Fibroblast of mammary gland (primary cell): ENCODE results near the gene HPSE2.

Experiments
- DNase-seq: peaks from one replicate; pipeline ENCODE4 v3.0.0-alpha.2; 2010; ENCODE audit warnings: low read depth
- H3K4me3 ChIP-seq: 2 replicates; pipeline ENCODE4 v1.5.1; 2011; ENCODE audit warnings: low read depth, mild to moderate bottlenecking, low read length, moderate library complexity; ENCODE audit not compliant: control insufficient read depth
- TF ChIP-seq, protein P1 (sequence below): conservative IDR thresholded peaks from 2 replicates; pipeline ENCODE4 v1.5.1; 2011; ENCODE audit warnings: low read depth, low read length, inconsistent platforms; ENCODE audit not compliant: control insufficient read depth, insufficient read depth

The HPSE2 gene

DNA sequence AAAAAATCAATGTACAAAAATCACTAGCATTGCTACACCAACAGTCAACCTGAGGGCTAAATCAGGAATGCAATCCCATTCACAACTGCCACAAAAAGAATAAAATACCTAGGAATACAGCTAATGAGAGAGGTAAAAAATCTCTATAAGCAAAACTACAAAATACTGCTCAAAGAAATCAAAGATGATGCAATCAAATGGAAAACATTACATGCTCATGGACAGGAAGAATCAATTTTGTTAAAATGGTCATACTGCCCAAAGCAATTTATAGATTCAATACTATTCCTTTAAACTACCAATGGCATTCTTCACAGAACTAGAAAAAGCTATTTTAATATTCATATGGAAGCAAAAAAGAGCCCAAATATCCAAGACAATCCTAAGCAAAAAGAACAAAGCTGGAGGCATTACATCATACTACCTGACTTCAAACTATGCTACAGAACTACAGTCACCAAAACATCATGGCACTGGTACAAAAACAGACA is 116.3 kb downstream of the HPSE2 start:
- TF ChIP-seq, protein P1, sequence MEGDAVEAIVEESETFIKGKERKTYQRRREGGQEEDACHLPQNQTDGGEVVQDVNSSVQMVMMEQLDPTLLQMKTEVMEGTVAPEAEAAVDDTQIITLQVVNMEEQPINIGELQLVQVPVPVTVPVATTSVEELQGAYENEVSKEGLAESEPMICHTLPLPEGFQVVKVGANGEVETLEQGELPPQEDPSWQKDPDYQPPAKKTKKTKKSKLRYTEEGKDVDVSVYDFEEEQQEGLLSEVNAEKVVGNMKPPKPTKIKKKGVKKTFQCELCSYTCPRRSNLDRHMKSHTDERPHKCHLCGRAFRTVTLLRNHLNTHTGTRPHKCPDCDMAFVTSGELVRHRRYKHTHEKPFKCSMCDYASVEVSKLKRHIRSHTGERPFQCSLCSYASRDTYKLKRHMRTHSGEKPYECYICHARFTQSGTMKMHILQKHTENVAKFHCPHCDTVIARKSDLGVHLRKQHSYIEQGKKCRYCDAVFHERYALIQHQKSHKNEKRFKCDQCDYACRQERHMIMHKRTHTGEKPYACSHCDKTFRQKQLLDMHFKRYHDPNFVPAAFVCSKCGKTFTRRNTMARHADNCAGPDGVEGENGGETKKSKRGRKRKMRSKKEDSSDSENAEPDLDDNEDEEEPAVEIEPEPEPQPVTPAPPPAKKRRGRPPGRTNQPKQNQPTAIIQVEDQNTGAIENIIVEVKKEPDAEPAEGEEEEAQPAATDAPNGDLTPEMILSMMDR, result no peak
- DNase-seq, result no peak

DNA sequence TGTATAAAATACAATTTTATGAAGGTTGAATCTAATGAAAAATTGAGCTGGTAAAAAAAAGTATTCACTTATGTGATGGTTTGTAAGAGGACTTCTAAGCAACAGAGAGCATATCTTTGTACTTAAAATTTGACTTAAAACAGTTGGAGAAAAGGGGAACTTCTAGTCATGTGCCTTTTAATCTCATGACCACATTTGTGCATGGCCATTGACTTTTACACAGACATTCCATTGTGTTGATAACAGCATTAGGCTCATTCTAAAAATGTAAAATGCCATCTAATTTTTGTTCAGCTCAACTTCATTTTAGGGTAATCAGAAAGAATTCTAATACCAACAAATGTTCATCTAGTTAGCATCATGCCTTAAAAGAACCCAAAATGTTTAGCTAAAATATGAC is 119.9 kb downstream of the HPSE2 start:
- H3K4me3 ChIP-seq, result no peak overlapping the region
- DNase-seq, result no peak
- TF ChIP-seq, protein P1, result no peak

More for the DNA sequence above, 116.3 kb downstream of the HPSE2 start:
- H3K4me3 ChIP-seq, result no peak overlapping the region

DNA sequence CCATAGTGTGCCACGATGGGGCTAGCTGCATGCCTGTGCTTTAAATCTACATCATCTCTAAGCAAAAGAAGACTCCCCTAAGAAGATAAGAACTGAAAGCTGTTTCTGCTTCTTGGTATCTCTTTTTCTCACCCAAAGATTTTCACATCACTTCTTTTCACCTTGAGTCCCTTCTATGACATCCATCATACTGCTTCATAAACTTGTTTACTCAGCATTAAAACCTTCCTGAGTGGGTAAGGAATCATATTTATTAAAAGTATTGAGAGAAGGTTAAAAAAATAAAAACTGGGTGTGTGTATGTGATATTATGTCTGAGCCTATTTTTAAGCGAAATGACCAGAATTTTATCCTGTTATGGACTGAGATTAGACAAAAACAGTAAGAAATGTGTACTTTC is 150.3 kb downstream of the HPSE2 start:
- TF ChIP-seq, protein P1, result no peak
- H3K4me3 ChIP-seq, result no peak overlapping the region
- DNase-seq, result no peak

DNA sequence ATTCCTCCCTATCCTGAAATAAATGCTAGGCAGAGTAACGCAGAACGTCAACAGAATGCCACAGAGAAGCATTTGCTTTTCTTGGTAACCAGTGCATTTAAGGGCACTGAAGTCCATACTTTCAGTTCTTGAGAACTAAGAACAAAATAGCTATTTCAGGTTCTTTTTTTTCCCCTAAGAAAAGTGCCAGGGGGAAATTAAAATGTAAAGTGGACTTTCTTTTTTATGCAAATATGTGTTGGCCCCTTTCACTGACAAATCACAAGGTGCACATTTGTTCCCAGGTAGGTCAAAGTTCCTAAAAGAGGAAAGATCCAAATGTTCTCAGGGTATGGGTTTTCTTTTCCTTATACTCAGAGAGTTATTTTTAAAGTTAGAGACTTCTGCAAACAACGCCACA is 151.5 kb downstream of the HPSE2 start:
- no peak overlapping the region for H3K4me3 ChIP-seq
- TF ChIP-seq, protein P1, result no peak
- no peak for DNase-seq

DNA sequence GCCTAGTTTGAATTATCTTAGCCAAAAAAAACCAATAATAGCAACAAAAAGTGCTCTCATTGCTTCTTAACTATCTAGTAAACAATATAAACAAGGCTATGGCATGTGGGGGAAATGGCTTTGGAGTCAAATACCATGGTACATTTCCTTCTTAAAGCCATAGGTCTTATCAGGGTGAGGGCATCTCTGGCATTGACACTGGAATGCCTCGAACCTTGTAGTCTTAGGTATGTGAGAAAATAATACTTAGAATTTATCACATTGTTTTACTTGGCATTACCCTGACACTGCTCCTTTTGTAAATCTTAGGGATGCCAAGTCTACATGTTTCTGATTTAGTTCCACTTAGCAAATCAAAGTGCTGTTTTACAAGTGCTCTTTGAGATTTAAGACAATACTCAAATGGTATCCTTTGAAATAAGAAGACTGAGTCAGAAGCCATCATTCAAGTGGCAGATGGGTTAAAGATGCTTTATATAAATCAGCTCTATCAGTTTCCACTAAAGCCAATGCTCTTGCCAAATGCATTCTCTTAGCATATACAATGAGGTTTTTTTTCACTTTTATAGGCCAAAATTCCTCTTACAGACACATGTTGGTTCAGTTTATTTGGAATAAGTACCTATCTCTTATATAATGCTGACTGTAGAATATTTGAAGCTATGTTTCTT is 155.2 kb downstream of the HPSE2 start:
- no peak for DNase-seq
- H3K4me3 ChIP-seq, result no peak overlapping the region
- TF ChIP-seq, protein P1, result no peak

DNA sequence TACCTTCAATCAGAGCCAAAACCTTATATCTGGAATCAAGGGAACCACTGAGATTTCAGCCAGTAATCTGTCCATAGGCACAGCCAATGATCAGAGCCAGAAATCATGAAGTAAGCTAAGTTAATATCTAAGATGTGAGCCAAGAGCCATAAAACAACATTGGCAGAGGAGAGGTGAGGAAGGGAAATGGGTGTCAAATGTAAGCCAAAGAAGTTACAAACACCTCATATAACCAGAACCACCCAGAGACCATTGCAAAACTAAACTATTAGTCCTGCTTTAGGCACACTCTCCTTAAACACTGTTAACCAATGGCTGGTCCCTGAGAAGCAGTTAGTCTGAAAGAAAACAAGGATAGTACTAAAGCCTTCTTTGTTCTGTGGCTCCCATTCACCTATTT is 173.1 kb downstream of the HPSE2 start:
- TF ChIP-seq, protein P1, result no peak
- no peak for DNase-seq
- no peak overlapping the region for H3K4me3 ChIP-seq
